ENCODE results near the gene NHS. TPM values are rescaled to one million over a fixed set of nuclear protein-coding genes. Genes with fewer than 3 reads are reported as not detected.

NHS gene
- total RNA-seq, 1 experiment from 2014 or later = 5.7 TPM

GRCh38 chrX:17377091-17377717 is 2.2 kb downstream of the NHS start:
- no TSS peak for BruUV-seq (replicated peaks)
- Histone ChIP-seq H3K4me2 (ENCODE audit: low read length) (peak overlapping the region; percentile 89), H3K4me1 (ENCODE audit: control insufficient read depth in 1 of 2, insufficient read depth in 2 of 2, low read length in 2 of 2) (peaks cover 2 to 16% of the 10 kb centered on the region in 2 experiments; a peak in 2 of 4 replicates), H4K20me1 (ENCODE audit: insufficient read depth) (no peaks in the 10 kb centered on the region), H2AFZ (ENCODE audit: low read depth, low read length, poor library complexity, severe bottlenecking) (peak overlapping the region; percentile 16), H3K79me2 (ENCODE audit: insufficient read depth, low read length) (peaks cover 7% of the 10 kb centered on the region; the same call in 1 of the 2 replicates), H3K9me3 (ENCODE audit: control insufficient read depth in 1 of 2, insufficient read depth in 1 of 2, low read depth in 1 of 2, low read length in 2 of 2) (no peaks in the 10 kb centered on the region), H3K36me3 (ENCODE audit: control insufficient read depth in 1 of 2, insufficient read depth in 2 of 2, low read length in 2 of 2) (no peaks in the 10 kb centered on the region), H3K9ac (ENCODE audit: low read length) (peak overlapping the region; percentile 64), H3K27ac (ENCODE audit: low read depth, low read length) (peak overlapping the region; percentile 55), H3K4me3 (replicated peaks in 1 of 2; ENCODE audit: low read depth in 1 of 2, low read length in 2 of 2) (peak overlapping the region; percentile 62 to 65), H3K27me3 (ENCODE audit: insufficient read depth, low read length) (no peaks in the 10 kb centered on the region), H3K9me2 (ENCODE audit: insufficient read depth) (no peaks in the 10 kb centered on the region)
- ChIA-PET CTCF (interaction anchor here (1.6 kb wide), 1 partner anchor 214 kb away, joined by 3 read pairs; no protein-coding TSS in a partner anchor), POLR2A (no interaction called here), RAD21 (ENCODE audit: low non-redundant PET in 1 of 2, low total read pairs in 2 of 2, uncharacterized antibody in 2 of 2, unreplicated experiment in 2 of 2) (no interaction called here)
- TF ChIP-seq SRF (IDR thresholded peaks at IDR 0.05; ENCODE audit: low read depth) (no peak), TCF7L2 (IDR thresholded peaks at IDR 0.05; ENCODE audit: borderline replicate concordance, extremely low read depth, insufficient read depth, insufficient read length) (peak; percentile 44), POLR2AphosphoS5 (IDR thresholded peaks at IDR 0.05; ENCODE audit: low read depth, low read length) (no peak), CBX3 (IDR thresholded peaks at IDR 0.05; ENCODE audit: low read depth) (no peak)
- DNase-seq (ENCODE audit: low read depth, low spot score) = peak; percentile 40
- intact Hi-C loops (cut with micrococcal nuclease) = loop anchor here (5.0 to 10.0 kb wide), 3 partner anchors 35 to 315 kb away; no protein-coding TSS in a partner anchor
- peak; percentile 62 for ATAC-seq

GRCh38 chrX:17377795-17378194 is 2.8 kb downstream of the NHS start:
- Histone ChIP-seq H3K27me3 (ENCODE audit: insufficient read depth, low read length) (no peaks in the 10 kb centered on the region), H3K9ac (ENCODE audit: low read length) (peak overlapping the region; percentile 64), H3K36me3 (ENCODE audit: control insufficient read depth in 1 of 2, insufficient read depth in 2 of 2, low read length in 2 of 2) (no peaks in the 10 kb centered on the region), H3K4me3 (replicated peaks in 1 of 2; ENCODE audit: low read depth in 1 of 2, low read length in 2 of 2) (peak overlapping the region; percentile 62 to 65), H3K9me3 (ENCODE audit: control insufficient read depth in 1 of 2, insufficient read depth in 1 of 2, low read depth in 1 of 2, low read length in 2 of 2) (no peaks in the 10 kb centered on the region), H4K20me1 (ENCODE audit: insufficient read depth) (no peaks in the 10 kb centered on the region), H3K79me2 (ENCODE audit: insufficient read depth, low read length) (peaks cover 7% of the 10 kb centered on the region; the same call in 1 of the 2 replicates), H3K27ac (ENCODE audit: low read depth, low read length) (peak overlapping the region; percentile 55; the same call in 1 of the 2 replicates), H3K4me2 (ENCODE audit: low read length) (peak overlapping the region; percentile 89), H3K4me1 (ENCODE audit: control insufficient read depth in 1 of 2, insufficient read depth in 2 of 2, low read length in 2 of 2) (peaks cover 2 to 16% of the 10 kb centered on the region in 2 experiments; a peak in 2 of 4 replicates), H3K9me2 (ENCODE audit: insufficient read depth) (no peaks in the 10 kb centered on the region), H2AFZ (ENCODE audit: low read depth, low read length, poor library complexity, severe bottlenecking) (peak overlapping the region; percentile 16)
- DNase-seq (ENCODE audit: low read depth, low spot score) (no peak), ATAC-seq (no peak)
- POLR2A ChIA-PET = no interaction called here
- TSS peak; percentile 38 for BruUV-seq (replicated peaks)
- intact Hi-C loops (cut with micrococcal nuclease) = loop anchor here (5.0 to 10.0 kb wide), 3 partner anchors 35 to 315 kb away; no protein-coding TSS in a partner anchor
- CTCF ChIA-PET = no interaction called here
- TF ChIP-seq RAD21 (IDR thresholded peaks at IDR 0.05; ENCODE audit: low read depth) (no peak), MAX (IDR thresholded peaks at IDR 0.05) (no peak), ZBTB33 (IDR thresholded peaks at IDR 0.05; ENCODE audit: extremely low read depth, insufficient replicate concordance, low read length) (no peak), ATF3 (IDR thresholded peaks at IDR 0.05) (no peak), ZFX (IDR thresholded peaks at IDR 0.05) (no peak), REST (IDR thresholded peaks at IDR 0.05; ENCODE audit: low read depth) (no peak), FOSL1 (IDR thresholded peaks at IDR 0.05; ENCODE audit: low read depth) (no peak), POLR2A (IDR thresholded peaks at IDR 0.05; ENCODE audit: borderline replicate concordance, extremely low read depth, insufficient read depth, insufficient read length) (no peak), POLR2AphosphoS5 (IDR thresholded peaks at IDR 0.05; ENCODE audit: low read depth, low read length) (no peak), JUND (IDR thresholded peaks at IDR 0.05) (no peak), EZH2phosphoT487 (IDR thresholded peaks at IDR 0.05; ENCODE audit: borderline replicate concordance) (no peak)
- RAD21 ChIA-PET (ENCODE audit: low non-redundant PET in 1 of 2, low total read pairs in 2 of 2, uncharacterized antibody in 2 of 2, unreplicated experiment in 2 of 2) = no interaction called here
